ENCODE measurements around the gene ALS2CL. TPM values are rescaled to one million over a fixed set of nuclear protein-coding genes. Genes with fewer than 3 reads are reported as not detected.
A peak's percentile ranks its signal among the peaks of the same experiment; 100 is the strongest.

ALS2CL gene
- polyA plus RNA-seq, 2 of the 4 experiments (the other 2 are of a cell fraction): 2.3 to 4.0 TPM

GRCh38 chr3:46733026-46733800 lies 39.7 kb upstream of the ALS2CL start:
- Histone ChIP-seq H3K4me2 (no peak overlapping the region), H3K27ac (no peak overlapping the region), H3K4me1 (no peaks in the 10 kb centered on the region), H3K9me3 (no peaks in the 10 kb centered on the region), H3K4me3 (no peak overlapping the region)
- 22% methylated on average over 8 of the region's 9 CpGs for WGBS (ENCODE audit: missing lambda C conversion rate)
- ATAC-seq (peak in 1 of 2 experiments; percentile 67; a peak in 4 of 6 replicates), DNase-seq (ENCODE audit: low read depth in 1 of 2, low spot score in 1 of 2) (peak in 1 of 2 experiments; percentile 16), FAIRE-seq (no peak)
- ChIA-PET POLR2A (no interaction called here), CTCF (interaction anchor here (2.0 kb wide), 1 partner anchor 28 kb away, joined by 5 read pairs; no protein-coding TSS in a partner anchor)
- TF ChIP-seq PHF8 (IDR thresholded peaks at IDR 0.05; ENCODE audit: borderline replicate concordance, low read depth): no peak
- no peak for TF ChIP-seq HOXB13 (CRISPR knock-in tag; IDR thresholded peaks at IDR 0.05; ENCODE audit: low read depth)
- no peak for TF ChIP-seq MAX (IDR thresholded peaks at IDR 0.05)
- TF ChIP-seq, protein P1, sequence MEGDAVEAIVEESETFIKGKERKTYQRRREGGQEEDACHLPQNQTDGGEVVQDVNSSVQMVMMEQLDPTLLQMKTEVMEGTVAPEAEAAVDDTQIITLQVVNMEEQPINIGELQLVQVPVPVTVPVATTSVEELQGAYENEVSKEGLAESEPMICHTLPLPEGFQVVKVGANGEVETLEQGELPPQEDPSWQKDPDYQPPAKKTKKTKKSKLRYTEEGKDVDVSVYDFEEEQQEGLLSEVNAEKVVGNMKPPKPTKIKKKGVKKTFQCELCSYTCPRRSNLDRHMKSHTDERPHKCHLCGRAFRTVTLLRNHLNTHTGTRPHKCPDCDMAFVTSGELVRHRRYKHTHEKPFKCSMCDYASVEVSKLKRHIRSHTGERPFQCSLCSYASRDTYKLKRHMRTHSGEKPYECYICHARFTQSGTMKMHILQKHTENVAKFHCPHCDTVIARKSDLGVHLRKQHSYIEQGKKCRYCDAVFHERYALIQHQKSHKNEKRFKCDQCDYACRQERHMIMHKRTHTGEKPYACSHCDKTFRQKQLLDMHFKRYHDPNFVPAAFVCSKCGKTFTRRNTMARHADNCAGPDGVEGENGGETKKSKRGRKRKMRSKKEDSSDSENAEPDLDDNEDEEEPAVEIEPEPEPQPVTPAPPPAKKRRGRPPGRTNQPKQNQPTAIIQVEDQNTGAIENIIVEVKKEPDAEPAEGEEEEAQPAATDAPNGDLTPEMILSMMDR (IDR thresholded peaks at IDR 0.05): no peak
- 0 out of 5 replicates have a peak, but pooled peaks of 1 of the 2 experiments have one; percentile 14 for TF ChIP-seq RAD21 (conservative IDR thresholded peaks at IDR 0.05 in 1 of 2, IDR thresholded peaks at IDR 0.05 in 1 of 2)

DNA sequence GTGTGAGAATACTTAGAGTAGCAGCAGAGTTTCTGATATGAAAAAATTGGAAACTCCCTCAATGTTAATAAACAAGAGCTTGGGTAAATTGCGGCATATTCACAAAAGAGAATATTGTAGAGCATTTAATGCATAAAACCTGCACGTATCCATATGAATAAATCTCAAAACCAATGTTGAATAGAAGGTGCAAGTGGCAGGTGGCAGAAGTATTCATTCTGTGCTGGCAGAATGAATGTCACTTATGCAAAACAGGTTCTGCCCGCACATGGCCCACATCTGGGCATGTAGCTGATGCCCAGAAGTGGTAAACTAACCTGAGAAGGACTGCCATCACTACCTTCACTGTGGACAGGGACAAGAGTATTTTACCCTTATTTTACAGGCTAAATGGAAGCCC lies 38.3 kb upstream of the ALS2CL start:
- FAIRE-seq: no peak
- POLR2A ChIA-PET: no interaction called here

More for the DNA sequence above, 38.3 kb upstream of the ALS2CL start:
- CTCF ChIA-PET: no interaction called here
- H3K4me2 ChIP-seq: no peak overlapping the region
- H3K4me3 ChIP-seq: no peak overlapping the region
- no peak for TF ChIP-seq HMGXB4 (CRISPR knock-in tag; IDR thresholded peaks at IDR 0.05; ENCODE audit: borderline replicate concordance)
- TF ChIP-seq CHD4 (IDR thresholded peaks at IDR 0.05; ENCODE audit: borderline replicate concordance): no peak
- no peak for TF ChIP-seq HES2 (IDR thresholded peaks at IDR 0.05)
- no peak for TF ChIP-seq CBX2 (IDR thresholded peaks at IDR 0.05; ENCODE audit: borderline replicate concordance, low read depth)
- no peak for TF ChIP-seq HDAC2 (IDR thresholded peaks at IDR 0.05)
- no peak for TF ChIP-seq HOXB13 (CRISPR knock-in tag; IDR thresholded peaks at IDR 0.05; ENCODE audit: low read depth)
- TF ChIP-seq, protein P2, sequence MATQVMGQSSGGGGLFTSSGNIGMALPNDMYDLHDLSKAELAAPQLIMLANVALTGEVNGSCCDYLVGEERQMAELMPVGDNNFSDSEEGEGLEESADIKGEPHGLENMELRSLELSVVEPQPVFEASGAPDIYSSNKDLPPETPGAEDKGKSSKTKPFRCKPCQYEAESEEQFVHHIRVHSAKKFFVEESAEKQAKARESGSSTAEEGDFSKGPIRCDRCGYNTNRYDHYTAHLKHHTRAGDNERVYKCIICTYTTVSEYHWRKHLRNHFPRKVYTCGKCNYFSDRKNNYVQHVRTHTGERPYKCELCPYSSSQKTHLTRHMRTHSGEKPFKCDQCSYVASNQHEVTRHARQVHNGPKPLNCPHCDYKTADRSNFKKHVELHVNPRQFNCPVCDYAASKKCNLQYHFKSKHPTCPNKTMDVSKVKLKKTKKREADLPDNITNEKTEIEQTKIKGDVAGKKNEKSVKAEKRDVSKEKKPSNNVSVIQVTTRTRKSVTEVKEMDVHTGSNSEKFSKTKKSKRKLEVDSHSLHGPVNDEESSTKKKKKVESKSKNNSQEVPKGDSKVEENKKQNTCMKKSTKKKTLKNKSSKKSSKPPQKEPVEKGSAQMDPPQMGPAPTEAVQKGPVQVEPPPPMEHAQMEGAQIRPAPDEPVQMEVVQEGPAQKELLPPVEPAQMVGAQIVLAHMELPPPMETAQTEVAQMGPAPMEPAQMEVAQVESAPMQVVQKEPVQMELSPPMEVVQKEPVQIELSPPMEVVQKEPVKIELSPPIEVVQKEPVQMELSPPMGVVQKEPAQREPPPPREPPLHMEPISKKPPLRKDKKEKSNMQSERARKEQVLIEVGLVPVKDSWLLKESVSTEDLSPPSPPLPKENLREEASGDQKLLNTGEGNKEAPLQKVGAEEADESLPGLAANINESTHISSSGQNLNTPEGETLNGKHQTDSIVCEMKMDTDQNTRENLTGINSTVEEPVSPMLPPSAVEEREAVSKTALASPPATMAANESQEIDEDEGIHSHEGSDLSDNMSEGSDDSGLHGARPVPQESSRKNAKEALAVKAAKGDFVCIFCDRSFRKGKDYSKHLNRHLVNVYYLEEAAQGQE (IDR thresholded peaks at IDR 0.05): no peak
- no peak for TF ChIP-seq CEBPB (IDR thresholded peaks at IDR 0.05)
- TF ChIP-seq SMC3 (IDR thresholded peaks at IDR 0.05): no peak
- no peak for TF ChIP-seq TFCP2L1 (CRISPR knock-in tag; IDR thresholded peaks at IDR 0.05)
- no peak for TF ChIP-seq POLR2AphosphoS2 (conservative IDR thresholded peaks at IDR 0.05; ENCODE audit: low read length)
- no peak for TF ChIP-seq FOXS1 (CRISPR knock-in tag; IDR thresholded peaks at IDR 0.05)
- no peak for TF ChIP-seq KDM1A (IDR thresholded peaks at IDR 0.05; ENCODE audit: low read depth)
- no peak for TF ChIP-seq JUNB (IDR thresholded peaks at IDR 0.05)
- no peak for TF ChIP-seq EHMT2 (IDR thresholded peaks at IDR 0.05; ENCODE audit: low read depth)
- no peak for TF ChIP-seq GATA3 (IDR thresholded peaks at IDR 0.05; ENCODE audit: borderline replicate concordance)
- no peak for TF ChIP-seq BHLHE40 (IDR thresholded peaks at IDR 0.05; ENCODE audit: low read depth, low read length)
- TF ChIP-seq MAFK (IDR thresholded peaks at IDR 0.05; ENCODE audit: partially characterized antibody): no peak
- TF ChIP-seq HEYL (CRISPR knock-in tag; IDR thresholded peaks at IDR 0.05): no peak
- TF ChIP-seq ESRRA (IDR thresholded peaks at IDR 0.05; ENCODE audit: borderline replicate concordance, low read length): no peak
- no peak for DNase-seq (ENCODE audit: low read depth in 1 of 2, low spot score in 1 of 2)
- WGBS (ENCODE audit: missing lambda C conversion rate): 36% methylated on average over 3 of the region's 3 CpGs
- no peak overlapping the region for H3K27ac ChIP-seq
- ATAC-seq: no peak
- no peaks in the 10 kb centered on the region for H3K9me3 ChIP-seq
- no peaks in the 10 kb centered on the region for H3K4me1 ChIP-seq
